Measurements from ENCODE around the gene ATP5F1A.
"Not testable (repeated sequence)": the region's sequence is repeated elsewhere in the genome, so short reads cannot be mapped to it uniquely, and the experiment has no call there.

The ATP5F1A gene

DNA sequence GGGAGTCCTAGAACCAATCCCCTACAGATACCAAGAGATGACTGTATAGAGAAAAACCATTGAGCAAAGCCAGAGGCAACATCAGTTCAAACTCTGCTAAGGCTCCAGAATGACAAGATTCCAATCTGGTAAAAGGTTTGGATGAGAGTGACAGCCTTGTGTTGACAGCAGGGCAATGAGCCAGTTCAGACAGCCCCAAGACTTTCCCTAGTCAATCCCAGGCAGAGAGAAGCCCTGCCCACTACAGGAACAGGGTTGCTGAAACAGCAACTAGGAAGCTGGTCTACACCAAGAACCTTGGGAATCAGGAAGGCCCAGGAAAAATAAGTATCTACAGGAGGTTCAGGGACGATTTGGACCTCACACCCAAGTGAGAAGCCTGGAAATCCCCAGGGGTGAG is 29.3 kb downstream of the ATP5F1A start:
- Mint-ChIP-seq H3K27me3 (ENCODE audit: low read depth) (no peaks in the 10 kb centered on the region), H3K36me3 (ENCODE audit: low read depth) (peaks cover 1% of the 10 kb centered on the region), H3K4me1 (ENCODE audit: low read depth) (peaks cover 27% of the 10 kb centered on the region), H3K9me3 (no peaks in the 10 kb centered on the region), H3K4me3 (no peak overlapping the region), H3K27ac (no peak overlapping the region)

DNA sequence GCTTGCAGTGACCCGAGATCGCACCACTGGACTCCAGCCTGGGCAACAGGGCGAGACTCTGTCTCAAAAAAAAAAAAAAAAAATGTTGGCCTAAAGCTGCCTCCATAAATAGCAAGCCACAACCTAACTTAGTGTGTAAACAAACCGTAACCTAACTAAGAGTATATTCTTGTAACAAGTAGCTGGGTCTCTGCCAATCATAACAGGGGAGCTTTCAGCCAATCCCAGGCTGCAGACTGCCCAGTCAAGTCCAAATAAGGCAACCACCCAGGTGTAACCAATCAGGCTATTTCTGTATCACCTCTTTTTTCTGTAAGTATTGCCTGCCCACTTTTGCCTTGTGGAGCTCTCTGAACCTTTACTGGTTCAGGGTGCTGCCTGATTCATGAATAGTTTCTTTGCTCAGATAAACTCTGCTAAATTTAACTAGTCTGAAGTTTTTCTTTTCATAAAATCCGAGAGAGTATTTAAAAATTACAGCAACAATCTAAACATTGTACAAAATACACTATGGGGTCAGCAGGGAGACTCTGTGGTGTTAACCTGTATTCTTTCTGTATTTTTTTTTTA is 30.6 kb downstream of the ATP5F1A start:
- Mint-ChIP-seq H3K9me3 (no peaks in the 10 kb centered on the region), H3K27me3 (ENCODE audit: low read depth) (no peaks in the 10 kb centered on the region), H3K4me1 (ENCODE audit: low read depth) (peaks cover 18% of the 10 kb centered on the region), H3K27ac (no peak overlapping the region), H3K36me3 (ENCODE audit: low read depth) (no peaks in the 10 kb centered on the region), H3K4me3 (no peak overlapping the region)

DNA sequence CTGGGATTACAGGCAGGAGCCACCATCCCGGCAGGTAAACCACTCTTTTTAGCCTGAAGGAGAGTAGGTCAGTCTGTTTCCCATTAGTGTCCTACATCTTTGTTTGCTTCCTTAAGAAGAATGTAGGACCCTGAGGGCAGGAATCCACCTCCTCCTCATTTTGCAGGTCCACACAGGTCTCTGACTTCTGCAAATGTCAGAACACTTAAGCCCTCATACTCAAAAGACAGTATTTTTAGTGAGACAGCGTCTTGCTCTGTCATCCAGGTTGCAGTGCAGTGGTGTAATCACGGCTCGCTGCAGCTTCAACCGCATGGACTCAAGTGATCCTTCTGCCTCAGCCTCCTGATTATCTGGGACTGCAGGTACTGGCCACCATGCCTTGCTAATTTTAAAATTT is 35.3 kb downstream of the ATP5F1A start:
- Mint-ChIP-seq H3K9me3 (no peaks in the 10 kb centered on the region), H3K4me3 (no peak overlapping the region), H3K27me3 (ENCODE audit: low read depth) (no peaks in the 10 kb centered on the region), H3K27ac (no peak overlapping the region), H3K4me1 (ENCODE audit: low read depth) (peaks cover 3% of the 10 kb centered on the region), H3K36me3 (ENCODE audit: low read depth) (no peaks in the 10 kb centered on the region)

DNA sequence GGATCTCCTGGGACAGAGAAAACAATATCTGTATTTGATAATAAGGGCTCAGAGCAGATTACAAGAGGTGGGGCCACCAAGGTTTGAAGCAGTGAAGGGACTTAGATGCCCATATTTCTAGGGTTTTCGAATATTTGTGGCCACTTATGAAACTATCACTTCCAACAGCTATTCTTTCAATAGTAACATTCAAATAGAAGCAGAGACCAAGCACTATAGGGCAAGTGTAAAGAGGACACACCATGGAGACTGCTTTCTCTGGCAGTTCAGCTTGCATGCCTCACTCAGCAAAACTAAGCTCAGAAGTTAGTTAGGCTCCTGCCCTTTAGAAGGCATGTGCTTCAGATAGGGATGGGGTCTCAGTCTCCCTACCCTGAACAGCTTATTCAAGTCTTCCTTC is 36.3 kb downstream of the ATP5F1A start:
- Mint-ChIP-seq H3K27ac (no peak overlapping the region), H3K4me3 (no peak overlapping the region), H3K36me3 (ENCODE audit: low read depth) (no peaks in the 10 kb centered on the region), H3K27me3 (ENCODE audit: low read depth) (no peaks in the 10 kb centered on the region), H3K4me1 (ENCODE audit: low read depth) (peaks cover 2% of the 10 kb centered on the region), H3K9me3 (no peaks in the 10 kb centered on the region)

DNA sequence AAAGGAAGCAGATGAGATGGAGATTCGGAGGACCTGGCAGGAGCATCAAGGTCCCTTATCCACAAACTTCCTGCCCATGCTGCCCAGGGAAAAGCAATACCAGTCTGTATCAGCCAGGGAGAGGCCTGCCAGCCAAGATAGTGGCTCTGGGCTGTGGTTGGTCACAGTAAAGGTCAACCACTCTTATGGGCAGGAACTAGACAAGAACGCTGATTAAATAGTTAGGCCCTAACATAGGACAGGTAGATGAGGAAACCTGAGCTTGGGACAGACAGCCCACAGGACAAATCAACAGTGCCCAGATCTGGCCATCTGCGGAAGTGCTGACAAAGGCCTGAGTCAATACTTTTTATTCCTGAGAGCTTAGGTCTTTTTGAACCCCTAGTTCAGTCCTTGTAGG is 36.7 kb downstream of the ATP5F1A start:
- Mint-ChIP-seq H3K27ac (no peak overlapping the region), H3K9me3 (no peaks in the 10 kb centered on the region), H3K27me3 (ENCODE audit: low read depth) (no peaks in the 10 kb centered on the region), H3K36me3 (ENCODE audit: low read depth) (no peaks in the 10 kb centered on the region), H3K4me3 (no peak overlapping the region), H3K4me1 (ENCODE audit: low read depth) (peaks cover 2% of the 10 kb centered on the region)

DNA sequence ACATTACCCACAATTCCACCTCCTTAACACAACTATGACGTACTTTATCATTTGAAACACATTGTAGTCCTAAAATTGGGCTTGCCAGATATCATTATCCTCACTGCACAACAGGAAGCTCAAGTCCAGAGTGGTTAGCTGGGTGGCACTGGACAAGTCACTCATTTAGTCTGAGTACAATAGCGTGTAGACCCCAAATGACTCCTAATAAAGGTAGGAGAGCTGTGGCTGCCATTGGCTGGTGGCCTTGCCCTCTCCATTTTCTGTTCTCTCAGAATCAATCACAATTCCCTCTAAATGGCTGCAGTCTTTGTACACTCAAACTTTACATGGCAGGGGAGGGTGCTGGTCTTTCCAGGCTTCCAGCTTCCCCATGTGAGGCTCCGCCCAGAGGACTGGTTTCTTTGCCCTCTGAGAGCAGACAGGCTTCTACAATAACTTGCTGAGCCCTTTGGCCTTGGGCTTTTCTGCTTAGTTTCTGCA is 37.7 kb downstream of the ATP5F1A start:
- Mint-ChIP-seq H3K4me3 (no peak overlapping the region), H3K27me3 (ENCODE audit: low read depth) (no peaks in the 10 kb centered on the region), H3K4me1 (ENCODE audit: low read depth) (peaks cover 11% of the 10 kb centered on the region), H3K27ac (no peak overlapping the region), H3K36me3 (ENCODE audit: low read depth) (no peaks in the 10 kb centered on the region), H3K9me3 (no peaks in the 10 kb centered on the region)

DNA sequence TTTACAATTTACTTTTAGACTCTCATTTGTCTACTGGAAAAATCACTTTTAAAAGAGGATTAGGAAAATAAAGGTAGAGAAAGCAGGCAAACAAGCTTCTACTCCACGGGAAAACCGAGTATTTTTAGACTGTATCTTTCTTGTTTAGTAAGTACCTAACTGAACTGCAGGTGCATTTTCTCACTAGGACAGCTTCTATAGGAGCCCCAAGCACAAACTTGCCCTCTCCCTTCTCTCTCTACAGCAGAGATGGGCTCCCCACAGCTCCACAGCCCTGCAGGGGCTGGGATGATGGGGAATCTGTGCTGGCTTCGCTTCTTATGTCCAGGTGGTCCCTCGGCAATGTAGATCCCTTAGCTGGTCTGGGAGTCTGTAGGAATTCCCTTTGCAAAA is 42.3 kb downstream of the ATP5F1A start:
- H3K27ac Mint-ChIP-seq, result peak overlapping the region; percentile 65
- no peaks in the 10 kb centered on the region for H3K36me3 Mint-ChIP-seq (ENCODE audit: low read depth)
- H3K27me3 Mint-ChIP-seq (ENCODE audit: low read depth), result no peaks in the 10 kb centered on the region
- H3K4me3 Mint-ChIP-seq, result peak overlapping the region; percentile 43
- no peaks in the 10 kb centered on the region for H3K9me3 Mint-ChIP-seq
- peaks cover 40% of the 10 kb centered on the region for H3K4me1 Mint-ChIP-seq (ENCODE audit: low read depth)

DNA sequence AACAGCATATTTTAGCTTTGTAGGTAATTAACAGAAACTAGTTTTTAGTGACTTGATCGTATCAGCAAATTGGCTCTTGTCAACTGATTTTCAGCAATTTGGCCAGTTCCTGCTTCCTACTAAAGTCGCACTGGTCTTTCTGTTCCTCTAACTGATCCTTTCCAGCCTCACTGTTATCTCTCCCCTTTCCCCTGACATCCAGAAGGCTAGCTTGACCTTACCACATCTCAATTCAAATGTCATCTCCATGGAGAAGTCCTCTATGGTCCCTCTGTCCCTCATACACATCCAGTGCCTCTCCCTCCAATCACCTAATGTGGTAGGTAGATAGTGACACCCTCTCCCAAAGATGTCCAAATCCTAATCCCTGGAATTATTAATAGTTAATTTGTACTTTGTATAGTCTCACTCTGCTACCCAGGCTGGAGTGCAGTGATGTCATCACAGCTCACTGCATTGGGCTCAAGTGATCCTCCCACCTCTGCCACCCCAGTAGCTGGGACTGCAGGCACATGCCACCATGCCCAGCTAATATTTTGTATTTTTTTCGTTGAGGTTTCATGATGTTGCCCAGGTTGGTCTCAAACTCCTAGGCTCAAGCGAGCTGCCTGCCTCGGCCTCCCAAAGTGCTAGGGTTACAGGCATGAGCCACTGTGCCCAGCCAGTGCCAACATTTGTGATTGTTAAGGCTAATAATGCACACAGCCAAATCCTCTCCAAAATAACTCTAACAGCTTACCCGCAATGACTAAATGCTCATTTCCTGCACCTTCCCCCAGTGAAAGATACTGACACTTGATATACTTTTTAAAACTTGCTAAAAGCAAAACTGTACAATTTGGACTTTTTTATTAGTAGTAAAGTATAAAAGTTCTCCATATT is 42.9 kb downstream of the ATP5F1A start:
- Mint-ChIP-seq H3K27ac (peak overlapping the region; percentile 65), H3K4me1 (ENCODE audit: low read depth) (peaks cover 40% of the 10 kb centered on the region), H3K4me3 (peak overlapping the region; percentile 43), H3K36me3 (ENCODE audit: low read depth) (no peaks in the 10 kb centered on the region), H3K27me3 (ENCODE audit: low read depth) (no peaks in the 10 kb centered on the region), H3K9me3 (no peaks in the 10 kb centered on the region)

DNA sequence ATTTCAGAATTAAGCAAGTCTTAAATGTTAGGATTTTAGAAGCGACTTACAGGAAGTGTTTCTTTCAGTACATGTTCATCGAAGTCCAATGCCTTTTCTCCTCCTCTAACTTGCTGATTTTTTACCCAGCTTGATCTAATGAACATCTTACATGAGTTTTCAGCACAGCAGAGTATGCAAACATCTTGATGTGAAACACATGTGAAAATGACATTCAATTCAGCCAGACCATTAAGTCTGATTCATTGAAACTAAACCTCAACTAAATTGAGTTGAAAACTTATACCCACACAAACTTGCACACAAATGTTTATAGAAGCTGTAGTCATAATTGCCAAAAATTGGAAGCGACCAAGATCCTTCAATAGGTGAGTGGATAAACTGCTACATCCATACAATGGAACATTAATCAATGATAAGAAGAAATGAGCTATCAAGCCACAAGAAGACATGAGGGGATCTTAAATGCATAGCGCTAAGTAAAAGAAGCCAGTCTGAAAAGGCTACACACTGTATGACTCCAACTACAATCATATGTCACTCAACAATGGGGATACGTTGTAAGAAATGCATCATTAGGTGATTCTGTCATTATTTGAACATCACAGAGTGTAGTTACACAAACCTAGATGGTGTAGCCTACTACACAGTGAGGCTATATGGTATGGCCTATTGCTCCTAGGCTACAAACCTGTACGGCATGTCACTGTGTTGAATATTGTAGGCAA is 44.6 kb downstream of the ATP5F1A start:
- Mint-ChIP-seq H3K27me3 (ENCODE audit: low read depth) (no peaks in the 10 kb centered on the region), H3K27ac (no peak overlapping the region), H3K4me1 (ENCODE audit: low read depth) (peaks cover 40% of the 10 kb centered on the region), H3K9me3 (no peaks in the 10 kb centered on the region), H3K4me3 (no peak overlapping the region), H3K36me3 (ENCODE audit: low read depth) (no peaks in the 10 kb centered on the region)

DNA sequence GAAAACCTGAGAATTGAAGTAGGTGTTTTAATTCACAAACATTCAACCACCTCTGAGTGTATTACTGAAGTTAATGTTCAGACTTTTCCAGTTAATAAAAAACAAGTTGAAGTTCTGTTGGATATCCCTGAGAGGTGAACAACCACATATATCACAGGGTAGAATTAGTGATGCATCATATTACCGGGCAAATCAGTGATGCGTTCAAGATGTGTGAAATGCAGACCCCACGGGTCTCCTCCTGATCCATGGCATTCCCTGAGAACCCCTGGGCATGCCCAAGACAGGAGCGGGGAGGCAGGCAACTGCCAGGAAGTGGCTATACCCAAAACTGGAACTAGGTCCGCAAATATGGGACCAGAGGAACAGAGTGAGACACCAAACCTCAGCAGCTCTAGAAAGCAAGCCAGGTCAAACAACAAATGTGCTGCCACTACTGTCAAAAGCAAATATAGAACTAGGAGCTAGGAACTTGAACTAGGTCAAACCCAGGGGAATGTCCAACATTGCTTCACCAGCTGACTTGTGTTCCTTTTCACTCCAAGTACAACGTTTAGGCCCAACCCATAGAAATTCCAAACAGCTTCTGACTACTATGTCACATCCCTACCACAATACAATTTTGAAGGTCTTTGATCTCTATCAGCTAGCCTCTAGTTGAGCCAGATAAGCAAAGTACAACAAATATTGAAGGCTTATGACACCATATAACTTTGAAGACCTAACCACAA is 46.2 kb downstream of the ATP5F1A start:
- Mint-ChIP-seq H3K36me3 (ENCODE audit: low read depth) (no peaks in the 10 kb centered on the region), H3K4me3 (no peak overlapping the region), H3K4me1 (ENCODE audit: low read depth) (peaks cover 40% of the 10 kb centered on the region), H3K27ac (no peak overlapping the region), H3K27me3 (ENCODE audit: low read depth) (no peaks in the 10 kb centered on the region), H3K9me3 (no peaks in the 10 kb centered on the region)

DNA sequence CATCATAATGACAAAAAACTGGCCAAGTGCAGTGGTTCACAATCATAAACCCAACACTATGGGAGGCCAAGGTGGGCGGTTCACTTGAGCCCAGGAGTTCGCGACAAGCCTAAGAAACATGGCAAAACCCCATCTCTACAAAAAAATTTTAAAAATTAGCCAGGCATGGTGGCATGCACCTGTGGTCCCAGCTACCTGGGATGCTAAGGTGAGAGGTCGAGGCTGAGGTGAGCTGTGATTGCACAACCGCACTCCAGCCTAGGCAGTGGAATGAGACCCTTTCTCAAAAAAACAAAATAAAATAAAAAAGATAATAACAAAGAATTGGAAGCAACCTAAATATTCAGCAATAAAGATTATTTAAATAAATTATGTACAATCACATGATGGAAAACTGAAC is 47.8 kb downstream of the ATP5F1A start:
- Mint-ChIP-seq H3K4me3 (no peak overlapping the region), H3K36me3 (ENCODE audit: low read depth) (no peaks in the 10 kb centered on the region), H3K4me1 (ENCODE audit: low read depth) (peaks cover 33% of the 10 kb centered on the region), H3K27ac (no peak overlapping the region), H3K9me3 (no peaks in the 10 kb centered on the region), H3K27me3 (ENCODE audit: low read depth) (no peaks in the 10 kb centered on the region)

DNA sequence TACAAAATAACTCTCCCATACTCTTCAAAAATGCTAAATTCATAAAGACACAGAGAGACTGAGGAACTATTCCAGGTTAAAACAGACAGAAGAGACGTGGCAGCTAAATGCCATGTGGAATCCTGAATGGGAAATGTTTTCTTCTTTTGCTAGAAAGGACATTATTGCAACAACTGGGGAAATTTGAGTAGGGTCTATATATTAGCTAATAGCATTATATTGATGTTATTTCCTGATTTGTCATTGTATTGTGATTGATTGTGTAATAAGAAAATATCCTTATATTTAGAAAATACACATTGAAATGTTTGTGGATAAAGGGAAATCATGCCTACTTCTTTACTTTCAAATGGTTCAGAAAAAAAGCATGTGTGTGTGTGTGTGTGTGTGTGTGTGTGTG is 49.5 kb downstream of the ATP5F1A start:
- Mint-ChIP-seq H3K4me3 (no peak overlapping the region), H3K27me3 (ENCODE audit: low read depth) (no peaks in the 10 kb centered on the region), H3K27ac (no peak overlapping the region), H3K9me3 (no peaks in the 10 kb centered on the region), H3K4me1 (ENCODE audit: low read depth) (peaks cover 26% of the 10 kb centered on the region), H3K36me3 (ENCODE audit: low read depth) (peaks cover under 1% of the 10 kb centered on the region)

DNA sequence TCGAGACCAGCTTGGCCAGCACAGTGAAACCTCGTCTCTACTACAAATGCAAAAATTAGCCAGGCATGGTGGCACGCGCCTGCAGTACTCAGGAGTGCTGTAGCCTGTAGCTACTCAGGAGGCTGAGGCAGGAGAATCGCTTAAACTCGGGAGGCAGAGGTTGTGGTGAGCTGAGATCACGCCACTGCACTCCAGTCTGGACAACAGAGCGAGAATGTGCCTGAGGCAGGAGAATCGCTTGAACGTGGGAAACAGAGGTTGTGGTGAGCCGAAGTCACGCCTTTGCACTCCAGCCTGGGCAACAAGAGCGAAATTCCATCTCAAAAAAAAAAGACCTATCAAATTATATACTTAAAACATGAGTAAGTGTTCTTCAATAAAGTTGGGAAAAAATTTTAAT is 50.7 kb downstream of the ATP5F1A start:
- H3K27ac Mint-ChIP-seq; H3K36me3 Mint-ChIP-seq (ENCODE audit: low read depth); H3K4me3 Mint-ChIP-seq; H3K9me3 Mint-ChIP-seq; H3K27me3 Mint-ChIP-seq (ENCODE audit: low read depth): not testable (repeated sequence)
- H3K4me1 Mint-ChIP-seq (ENCODE audit: low read depth), result peaks cover 27% of the 10 kb centered on the region

DNA sequence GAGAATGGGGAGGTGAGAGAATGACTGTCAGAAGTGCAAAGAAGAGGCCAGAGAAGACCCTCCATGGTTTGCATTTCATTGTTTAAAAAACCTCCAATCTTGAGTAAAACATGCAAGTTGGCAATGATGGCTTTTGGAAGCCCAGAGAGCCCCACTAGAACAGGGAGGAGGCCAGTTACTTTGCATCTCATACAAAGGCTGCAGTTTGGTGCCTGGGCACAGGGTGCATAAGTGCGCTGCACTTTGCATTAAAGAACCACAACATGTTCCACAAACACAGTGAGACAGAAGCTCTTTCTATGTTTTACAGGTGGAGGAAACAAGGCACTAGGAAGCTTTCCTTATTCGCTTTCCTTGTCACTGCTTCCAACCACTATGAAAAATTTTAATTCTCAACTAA is 51.4 kb downstream of the ATP5F1A start:
- Mint-ChIP-seq H3K4me3 (no peak overlapping the region), H3K9me3 (no peaks in the 10 kb centered on the region), H3K36me3 (ENCODE audit: low read depth) (peaks cover 7% of the 10 kb centered on the region), H3K4me1 (ENCODE audit: low read depth) (peaks cover 29% of the 10 kb centered on the region), H3K27ac (no peak overlapping the region), H3K27me3 (ENCODE audit: low read depth) (no peaks in the 10 kb centered on the region)

Data from T-helper 1 cell treated with Interleukin-12 subunit alpha and Interleukin-12 subunit beta and Interleukin-4 antibody, amounts not matched to agents 30 μg/mL and 1 μg/mL, for 36 hours (primary cell).